ENCODE results near the gene TMPRSS11E.
"Not testable (repeated sequence)": the region's sequence is repeated elsewhere in the genome, so short reads cannot be mapped to it uniquely, and the experiment has no call there.

The TMPRSS11E gene

GRCh38 chr4:68407868-68408190, 39.4 kb upstream of the TMPRSS11E start:
- no peak for DNase-seq (ENCODE audit: insufficient read length, low spot score)
- TF ChIP-seq, protein P1, sequence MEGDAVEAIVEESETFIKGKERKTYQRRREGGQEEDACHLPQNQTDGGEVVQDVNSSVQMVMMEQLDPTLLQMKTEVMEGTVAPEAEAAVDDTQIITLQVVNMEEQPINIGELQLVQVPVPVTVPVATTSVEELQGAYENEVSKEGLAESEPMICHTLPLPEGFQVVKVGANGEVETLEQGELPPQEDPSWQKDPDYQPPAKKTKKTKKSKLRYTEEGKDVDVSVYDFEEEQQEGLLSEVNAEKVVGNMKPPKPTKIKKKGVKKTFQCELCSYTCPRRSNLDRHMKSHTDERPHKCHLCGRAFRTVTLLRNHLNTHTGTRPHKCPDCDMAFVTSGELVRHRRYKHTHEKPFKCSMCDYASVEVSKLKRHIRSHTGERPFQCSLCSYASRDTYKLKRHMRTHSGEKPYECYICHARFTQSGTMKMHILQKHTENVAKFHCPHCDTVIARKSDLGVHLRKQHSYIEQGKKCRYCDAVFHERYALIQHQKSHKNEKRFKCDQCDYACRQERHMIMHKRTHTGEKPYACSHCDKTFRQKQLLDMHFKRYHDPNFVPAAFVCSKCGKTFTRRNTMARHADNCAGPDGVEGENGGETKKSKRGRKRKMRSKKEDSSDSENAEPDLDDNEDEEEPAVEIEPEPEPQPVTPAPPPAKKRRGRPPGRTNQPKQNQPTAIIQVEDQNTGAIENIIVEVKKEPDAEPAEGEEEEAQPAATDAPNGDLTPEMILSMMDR (IDR thresholded peaks at IDR 0.05; ENCODE audit: insufficient read depth, missing control alignments) = no peak
- no peak for FAIRE-seq

DNA sequence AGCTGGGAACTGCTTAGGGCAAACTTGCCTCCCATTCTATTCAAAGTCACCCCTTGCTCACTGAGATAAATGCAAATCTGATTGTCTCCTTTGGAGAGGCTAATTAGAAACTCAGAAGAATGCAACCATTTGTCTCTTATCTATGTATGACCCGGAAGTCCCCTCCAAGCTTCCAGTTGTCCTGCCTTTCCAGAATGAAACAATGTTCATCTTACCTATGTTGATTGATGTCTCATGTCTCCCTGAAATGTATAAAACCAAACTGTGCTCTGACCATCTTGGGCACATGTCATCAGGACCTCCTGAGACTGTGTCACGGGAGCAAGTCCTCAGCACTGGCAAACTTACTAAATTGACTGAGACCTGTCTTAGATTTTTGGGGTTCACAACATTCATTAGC, 37.1 kb upstream of the TMPRSS11E start:
- DNase-seq (ENCODE audit: insufficient read length, low spot score) (no peak), FAIRE-seq (no peak)
- TF ChIP-seq, protein P1 (IDR thresholded peaks at IDR 0.05; ENCODE audit: insufficient read depth, missing control alignments) = no peak

DNA sequence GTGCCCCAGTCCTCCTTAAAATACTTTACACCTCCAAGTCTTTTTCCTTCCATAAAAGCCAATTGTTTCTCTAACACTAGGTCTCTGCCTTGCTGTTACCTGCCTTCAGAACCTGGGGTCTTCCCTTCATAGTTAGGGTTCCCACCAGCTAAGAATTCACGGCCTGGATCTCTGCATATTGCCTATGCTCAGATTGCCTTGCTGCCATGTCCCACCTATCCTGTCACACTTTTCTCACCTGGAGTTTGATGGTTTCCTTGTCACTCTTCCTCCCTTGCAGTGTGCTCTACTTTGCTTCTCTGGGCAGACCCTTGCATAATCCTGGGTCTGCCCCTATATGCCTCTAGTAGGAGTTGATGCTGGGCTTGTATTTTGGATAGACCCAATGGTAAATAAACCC, 36.6 kb upstream of the TMPRSS11E start:
- TF ChIP-seq, protein P1 (IDR thresholded peaks at IDR 0.05; ENCODE audit: insufficient read depth, missing control alignments) = no peak
- FAIRE-seq (no peak), DNase-seq (ENCODE audit: insufficient read length, low spot score) (no peak)

DNA sequence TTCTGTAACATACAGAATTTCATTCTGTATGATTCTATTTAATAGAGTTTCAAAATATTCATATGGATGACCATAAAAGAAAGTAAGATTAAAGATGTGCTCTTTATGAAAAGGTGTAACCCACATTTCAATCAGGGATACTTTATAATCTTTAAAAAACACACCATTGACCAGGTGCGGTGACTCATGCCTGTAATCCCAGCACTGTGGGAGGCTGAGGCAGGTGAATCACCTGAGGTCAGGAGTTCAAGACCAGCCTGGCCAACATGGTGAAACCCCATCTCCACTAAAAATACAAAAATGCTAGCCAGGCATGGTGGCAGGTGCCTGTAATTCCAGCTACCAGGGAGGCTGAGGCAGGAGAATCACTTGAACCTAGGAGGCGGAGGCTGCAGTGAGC, 35.2 kb upstream of the TMPRSS11E start:
- not testable (repeated sequence) for FAIRE-seq; DNase-seq (ENCODE audit: insufficient read length, low spot score)

- FAIRE-seq (no peak), DNase-seq (ENCODE audit: insufficient read length, low spot score) (no peak)
- TF ChIP-seq, protein P1 (IDR thresholded peaks at IDR 0.05; ENCODE audit: insufficient read depth, missing control alignments) = no peak
Measured at GRCh38 chr4:68416591-68416990, 30.7 kb upstream of the TMPRSS11E start.

- FAIRE-seq = no peak
- TF ChIP-seq, protein P1 (IDR thresholded peaks at IDR 0.05; ENCODE audit: insufficient read depth, missing control alignments) = no peak
Measured at GRCh38 chr4:68426516-68426915, 20.7 kb upstream of the TMPRSS11E start.

GRCh38 chr4:68430337-68430736, 16.9 kb upstream of the TMPRSS11E start:
- DNase-seq (ENCODE audit: insufficient read length, low spot score) (no peak), FAIRE-seq (no peak)
- TF ChIP-seq, protein P1 (IDR thresholded peaks at IDR 0.05; ENCODE audit: insufficient read depth, missing control alignments) = no peak

More at GRCh38 chr4:68426516-68426915, 20.7 kb upstream of the TMPRSS11E start:
- no peak for DNase-seq (ENCODE audit: insufficient read length, low spot score)

DNA sequence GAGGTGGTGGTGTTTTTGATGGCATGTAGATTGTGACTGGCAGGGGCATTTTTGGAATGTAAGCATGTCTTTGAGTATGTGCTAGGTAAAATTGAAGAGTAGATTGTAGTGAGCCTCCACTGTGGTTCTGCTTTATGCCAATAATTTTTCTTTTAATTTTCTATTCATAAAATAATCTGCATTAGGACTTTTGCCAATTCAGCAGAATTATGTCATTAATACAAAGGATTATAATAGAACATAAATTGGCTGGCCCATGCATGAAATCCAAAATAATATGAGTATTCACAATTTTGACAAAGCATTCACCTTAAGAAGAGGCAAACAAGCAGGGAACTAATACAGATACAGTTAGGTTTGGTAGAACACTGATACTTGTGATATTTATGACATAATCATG, 14.9 kb upstream of the TMPRSS11E start:
- FAIRE-seq (no peak), DNase-seq (ENCODE audit: insufficient read length, low spot score) (no peak)
- TF ChIP-seq, protein P1 (IDR thresholded peaks at IDR 0.05; ENCODE audit: insufficient read depth, missing control alignments) = no peak
